HepG2 (cell line): Measurements from ENCODE around the gene PLXND1. TPM values are rescaled to one million over a fixed set of nuclear protein-coding genes. Genes with fewer than 3 reads are reported as not detected.

Source experiments
- ATAC-seq: fragments of 200-7000 bp; cut with Tn5 transposase; 3 replicates; pipeline ENCODE4 v1.9.1; 2020; ENCODE audit warnings: mild to moderate bottlenecking, moderate library complexity
- BruUV-seq: library from RNA; stranded (reverse); fragments of 400-500 nt; replicated peaks from 2 replicates; lab custom pipeline; 2021; lab: Mats Ljungman, UMichigan
- CTCF ChIA-PET: fragments of 300-600 bp; formaldehyde crosslinking; extraction: SDS; loops from one replicate; lab custom pipeline; 2021; ENCODE audit warnings: low total read pairs, inconsistent platforms, low intra/inter-chr PET ratio; lab: Yijun Ruan, JAX
- POLR2A ChIA-PET: fragments of 350-600 bp; sonication (Branson Sonifier 250); formaldehyde crosslinking; loops from one replicate; lab custom pipeline; 2020; ENCODE audit warnings: antibody characterized with exemption, inconsistent platforms; lab: Yijun Ruan, JAX
- DNase-seq: peaks from one replicate; pipeline ENCODE4 v3.0.0-alpha.2; 2015; ENCODE audit warnings: low spot score
- FAIRE-seq: peaks from 3 replicates; lab custom pipeline; 2011; peaks lifted over from hg19 to GRCh38; lab: Jason Lieb, UNC
- H2AFZ ChIP-seq: one replicate; pipeline ENCODE4 v1.6.1; 2011; ENCODE audit warnings: low read length, inconsistent platforms
- H3K27ac ChIP-seq: fragments of 300-600 bp; 3 replicates; pipeline ENCODE4 v1.8.0; 2011; ENCODE audit warnings: mixed run types, mild to moderate bottlenecking, mixed read lengths, low read length, inconsistent platforms; ENCODE audit not compliant: insufficient read depth; ENCODE audit errors: extremely low read length
- H3K27me3 ChIP-seq, 2 experiments: fragments of 200-600 bp in 1 of 2; 2 replicates in 1 of 2; 3 replicates in 1 of 2; pipeline versions ENCODE4 v1.6.0 to v1.8.0; 2011; ENCODE audit warnings: low read length in 2 of 2, mild to moderate bottlenecking in 2 of 2, moderate library complexity in 2 of 2, inconsistent platforms in 1 of 2; ENCODE audit not compliant: insufficient read depth in 2 of 2, control insufficient read depth in 1 of 2
- H3K36me3 ChIP-seq, 2 experiments: fragments of 200-600 bp in 1 of 2; replicated peaks in 1 of 2; 2 replicates in 1 of 2; 3 replicates in 1 of 2; pipeline versions ENCODE4 v1.5.1 to v1.8.0; 2011; ENCODE audit warnings: low read length in 2 of 2, inconsistent platforms in 1 of 2; ENCODE audit not compliant: insufficient read depth in 2 of 2, control insufficient read depth in 1 of 2
- H3K4me1 ChIP-seq: 2 replicates; pipeline ENCODE4 v1.5.1; 2012; ENCODE audit warnings: low read length, inconsistent platforms; ENCODE audit not compliant: insufficient read depth
- H3K4me2 ChIP-seq: 2 replicates; pipeline ENCODE4 v1.6.0; 2011; ENCODE audit warnings: low read depth, low read length, inconsistent platforms
- H3K4me3 ChIP-seq, 3 experiments: fragments of 200-600 bp in 1 of 3; sonication (generic), shearing (Covaris generic) in 1 of 3; replicated peaks in 1 of 3; 2 replicates each; pipeline ENCODE4 v1.5.1; 2011 to 2016; ENCODE audit warnings: low read length in 3 of 3, inconsistent platforms in 2 of 3, low read depth in 2 of 3, mild to moderate bottlenecking in 2 of 3, control low read depth in 1 of 3, mixed read lengths in 1 of 3; ENCODE audit not compliant: insufficient read depth in 1 of 3
- H3K79me2 ChIP-seq: one replicate; pipeline ENCODE4 v1.6.1; 2011; ENCODE audit warnings: low read length, inconsistent platforms; ENCODE audit not compliant: insufficient read depth
- H3K9ac ChIP-seq: 2 replicates; pipeline ENCODE4 v1.6.0; 2011; ENCODE audit warnings: mild to moderate bottlenecking, low read depth, low read length, inconsistent platforms; ENCODE audit not compliant: insufficient read depth
- H3K9me3 ChIP-seq: 2 replicates; pipeline ENCODE4 v1.5.1; 2012; ENCODE audit warnings: mild to moderate bottlenecking, low read length
- H4K20me1 ChIP-seq: 2 replicates; pipeline ENCODE4 v1.6.0; 2011; ENCODE audit warnings: inconsistent platforms, mild to moderate bottlenecking, low read length, moderate library complexity; ENCODE audit not compliant: insufficient read depth
- CBX2 ChIP-seq, 2 experiments: fragments of 200-600 bp in 1 of 2; sonication (generic); formaldehyde crosslinking in 1 of 2; IDR thresholded peaks; 2 replicates each; pipeline versions ENCODE4 v1.7.0 to v1.8.1; 2018 to 2022; ENCODE audit warnings: low read depth in 2 of 2, low read length in 1 of 2, mild to moderate bottlenecking in 1 of 2, missing genetic modification reagents in 1 of 2
- CC2D1A ChIP-seq: sonication (generic); formaldehyde crosslinking; IDR thresholded peaks from 2 replicates; pipeline ENCODE4 v1.8.1; 2023; ENCODE audit warnings: mild to moderate bottlenecking, missing genetic modification reagents
- FLYWCH1 ChIP-seq: sonication (generic); formaldehyde crosslinking; IDR thresholded peaks from 2 replicates; pipeline ENCODE4 v1.8.1; 2023; ENCODE audit warnings: mild to moderate bottlenecking, missing genetic modification reagents
- MYC ChIP-seq: sonication (generic); formaldehyde crosslinking; IDR thresholded peaks from 2 replicates; pipeline ENCODE4 v1.9.0; 2021; ENCODE audit warnings: missing genetic modification reagents, borderline replicate concordance
- NCOA1 ChIP-seq: sonication (generic); formaldehyde crosslinking; IDR thresholded peaks from 2 replicates; pipeline ENCODE4 v1.9.0; 2021; ENCODE audit warnings: missing genetic modification reagents
- NFKB2 ChIP-seq: sonication (generic); formaldehyde crosslinking; IDR thresholded peaks from 2 replicates; pipeline ENCODE4 v1.4.0; 2020; ENCODE audit warnings: missing genetic modification reagents, borderline replicate concordance
- NR1H2 ChIP-seq: sonication (generic); formaldehyde crosslinking; IDR thresholded peaks from 2 replicates; pipeline ENCODE4 v1.8.1; 2022; ENCODE audit warnings: low read depth, missing genetic modification reagents, borderline replicate concordance
- NR2F6 ChIP-seq, 2 experiments: IDR thresholded peaks; 2 replicates each; pipeline ENCODE4 v1.6.1; 2016; ENCODE audit warnings: antibody characterized with exemption in 1 of 2, mild to moderate bottlenecking in 1 of 2
- PRPF4 ChIP-seq: fragments of 200-400 bp; formaldehyde crosslinking; IDR thresholded peaks from 2 replicates; pipeline ENCODE4 v1.6.1; 2016; ENCODE audit warnings: low read length, low read depth; ENCODE audit not compliant: poor library complexity, severe bottlenecking
- SAP130 ChIP-seq: IDR thresholded peaks from 2 replicates; pipeline ENCODE4 v1.6.1; 2016; ENCODE audit warnings: low read depth
- THAP7 ChIP-seq: sonication (generic); formaldehyde crosslinking; IDR thresholded peaks from 2 replicates; pipeline ENCODE4 v1.8.1; 2023; ENCODE audit warnings: mild to moderate bottlenecking, missing genetic modification reagents
- YY1 ChIP-seq: IDR thresholded peaks from 2 replicates; pipeline ENCODE4 v1.6.1; 2011; ENCODE audit warnings: low read length, low read depth, moderate library complexity, mild to moderate bottlenecking; ENCODE audit not compliant: insufficient read depth, insufficient replicate concordance
- ZBTB44 ChIP-seq: sonication (generic); formaldehyde crosslinking; IDR thresholded peaks from 2 replicates; pipeline ENCODE4 v1.4.0; 2020; ENCODE audit warnings: missing genetic modification reagents
- ZFP36L2 ChIP-seq: sonication (generic); formaldehyde crosslinking; IDR thresholded peaks from 2 replicates; pipeline ENCODE4 v1.4.0; 2020; ENCODE audit warnings: missing genetic modification reagents
- ZKSCAN8 ChIP-seq: IDR thresholded peaks from 2 replicates; pipeline ENCODE4 v1.6.1; 2016; ENCODE audit warnings: borderline replicate concordance, missing genetic modification reagents, missing compliant biosample characterization
- ZNF124 ChIP-seq: sonication (generic); formaldehyde crosslinking; IDR thresholded peaks from 2 replicates; pipeline ENCODE4 v1.4.0; 2020; ENCODE audit warnings: missing genetic modification reagents
- ZNF180 ChIP-seq: sonication (generic); formaldehyde crosslinking; IDR thresholded peaks from 2 replicates; pipeline ENCODE4 v1.4.0; 2020; ENCODE audit warnings: low read depth, missing genetic modification reagents, borderline replicate concordance
- ZNF512 ChIP-seq: sonication (generic); formaldehyde crosslinking; IDR thresholded peaks from 2 replicates; pipeline ENCODE4 v1.4.0; 2020; ENCODE audit warnings: mild to moderate bottlenecking, missing genetic modification reagents
- ZNF550 ChIP-seq: sonication (generic); formaldehyde crosslinking; IDR thresholded peaks from 2 replicates; pipeline ENCODE4 v1.4.0; 2020; ENCODE audit warnings: mild to moderate bottlenecking, missing genetic modification reagents, borderline replicate concordance
- ZNF576 ChIP-seq: sonication (generic); formaldehyde crosslinking; IDR thresholded peaks from 2 replicates; pipeline ENCODE4 v1.4.0; 2020; ENCODE audit warnings: mild to moderate bottlenecking, missing genetic modification reagents
- ZNF75D ChIP-seq: sonication (generic); formaldehyde crosslinking; IDR thresholded peaks from 2 replicates; pipeline ENCODE4 v1.8.1; 2023; ENCODE audit warnings: missing genetic modification reagents, mild to moderate bottlenecking, borderline replicate concordance
- ZSCAN21 ChIP-seq: sonication (generic); formaldehyde crosslinking; IDR thresholded peaks from 2 replicates; pipeline ENCODE4 v1.8.0; 2022; ENCODE audit warnings: mild to moderate bottlenecking, missing genetic modification reagents, moderate library complexity, borderline replicate concordance
- WGBS: methylation state at CpG from one replicate; pipeline ENCODE4 v1.1.6; 2017; ENCODE audit warnings: low lambda C conversion rate; 5-methylcytosine and 5-hydroxymethylcytosine counted together
- in situ Hi-C: cut with HindIII; loops from 2 replicates; pipeline ENCODE4 v1.10.0; 2017; ENCODE audit warnings: low pct_unique_long_range_greater_than_20kb; ENCODE audit not compliant: extremely low pct_ligation_motif_present
- intact Hi-C: fragments of 100-400 bp; cut with micrococcal nuclease; formaldehyde crosslinking; loops from one replicate; pipeline ENCODE4 v1.10.0; 2022; ENCODE audit not compliant: unreplicated experiment
- polyA plus RNA-seq, 8 experiments: library from polyadenylated mRNA; depleted of rRNA in 3 of 8; stranded (reverse) in 7 of 8; unstranded in 1 of 8; fragments of >200 nt; fragmentation: Illumina TruSeq in 4 of 8; extraction: Trizol in 4 of 8; gene quantifications; 2 replicates each; pipeline versions ENCODE4 v1.2.1 to v1.2.3, GENCODE V29; 2011 to 2016; ENCODE audit warnings: low read depth in 4 of 8, missing spikeins in 1 of 8, mixed read lengths in 1 of 8; ENCODE audit not compliant: insufficient read depth in 1 of 8
- total RNA-seq, 5 experiments: library from RNA; depleted of rRNA; stranded (reverse); fragments of >200 nt; fragmentation: Illumina TruSeq; extraction: Trizol; gene quantifications; 2 replicates each; pipeline ENCODE4 v1.2.3, GENCODE V29; 2016; ENCODE audit warnings: low read depth in 1 of 5

Gene PLXND1
- total and polyA plus RNA-seq, 2 of the 13 experiments (the other 11 are each of a cell fraction or from before 2014, with no cell fraction given) = 15.9 to 42.0 TPM

GRCh38 chr3:129632977-129633376 is 26.5 kb upstream of the PLXND1 start:
- Histone ChIP-seq H3K36me3 (no peaks in the 10 kb centered on the region), H4K20me1 (no peaks in the 10 kb centered on the region), H3K4me3 (peak overlapping the region in 2 of 3 experiments; percentile 3 to 41; a peak in 2 of 6 replicates), H3K9me3 (peaks cover 13% of the 10 kb centered on the region), H3K79me2 (no peaks in the 10 kb centered on the region), H3K4me1 (peaks cover 45% of the 10 kb centered on the region), H3K27ac (peak overlapping the region; percentile 7), H2AFZ (no peak overlapping the region), H3K4me2 (peak overlapping the region; percentile 67), H3K27me3 (no peaks in the 10 kb centered on the region), H3K9ac (peak overlapping the region; percentile 37; the same call in 1 of the 2 replicates)
- BruUV-seq = no TSS peak
- WGBS = 19% methylated on average over 2 of the region's 10 CpGs
- DNase-seq (peak; percentile 37), FAIRE-seq (no peak), ATAC-seq (peak; percentile 95)
- intact Hi-C loops = no loop called here
- in situ Hi-C loops = no loop called here
- ChIA-PET CTCF (no interaction called here), POLR2A (no interaction called here)
- TF ChIP-seq NCOA1 (CRISPR knock-in tag) = no peak
- no peak for TF ChIP-seq ZNF124 (CRISPR knock-in tag)
- no peak for TF ChIP-seq ZFP36L2 (CRISPR knock-in tag)
- no peak for TF ChIP-seq ZKSCAN8 (CRISPR knock-in tag)
- TF ChIP-seq ZSCAN21 (CRISPR knock-in tag) = no peak
- no peak for TF ChIP-seq ZBTB44
- TF ChIP-seq THAP7 (CRISPR knock-in tag) = no peak
- TF ChIP-seq NR2F6 (IDR thresholded peaks at IDR 0.05) = no peak
- TF ChIP-seq NR2F6 (CRISPR knock-in tag; IDR thresholded peaks at IDR 0.05) = 0 out of 2 replicates have a peak, but pooled peaks have one; percentile 9
- TF ChIP-seq ZNF75D (CRISPR knock-in tag) = no peak
- no peak for TF ChIP-seq ZNF550 (CRISPR knock-in tag)
- TF ChIP-seq ZNF180 = no peak
- no peak for TF ChIP-seq CBX2 (IDR thresholded peaks at IDR 0.05; ENCODE audit: low read depth, low read length)
- no peak for TF ChIP-seq CBX2 (CRISPR knock-in tag; IDR thresholded peaks at IDR 0.05; ENCODE audit: low read depth)
- TF ChIP-seq PRPF4 = no peak
- no peak for TF ChIP-seq CC2D1A
- no peak for TF ChIP-seq ZNF512
- peak; percentile 9 for TF ChIP-seq YY1
- no peak for TF ChIP-seq FLYWCH1 (CRISPR knock-in tag)
- no peak for TF ChIP-seq NFKB2 (CRISPR knock-in tag)
- no peak for TF ChIP-seq ZNF576 (CRISPR knock-in tag)
- TF ChIP-seq NR1H2 (CRISPR knock-in tag) = no peak
- TF ChIP-seq SAP130 (CRISPR knock-in tag) = peak; percentile 64
- peak; percentile 26; the same call in 1 of the 2 replicates for TF ChIP-seq MYC (CRISPR knock-in tag)
